Measurements from ENCODE around the gene MYPN. TPM values are rescaled to one million over a fixed set of nuclear protein-coding genes. Genes with fewer than 3 reads are reported as not detected.
"Not testable (repeated sequence)": the region's sequence is repeated elsewhere in the genome, so short reads cannot be mapped to it uniquely, and the experiment has no call there.

Gene MYPN
- total RNA-seq, 4 donors from 2014 or later, result 0.16 TPM; not detected in 3

DNA sequence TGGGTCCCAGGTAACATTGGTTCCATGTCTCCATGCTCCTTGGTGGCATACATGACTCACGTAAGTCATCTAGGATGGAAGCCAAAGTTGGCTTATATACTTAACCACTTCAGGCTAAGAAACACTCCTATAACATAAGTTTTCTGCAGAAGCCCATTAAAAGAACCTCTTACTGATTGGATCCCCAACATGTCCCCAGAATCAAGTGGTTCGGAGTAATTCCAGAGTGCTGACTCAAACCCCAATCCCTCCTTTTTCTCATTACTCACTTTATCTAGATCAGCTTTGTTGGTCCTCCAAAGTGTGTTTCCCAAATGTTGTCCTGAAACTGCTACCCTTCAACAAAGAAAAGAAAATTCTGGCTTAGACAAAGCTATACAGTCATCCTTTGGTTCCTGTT lies 132.8 kb downstream of the MYPN start:
- H3K36me3 ChIP-seq, result no peaks in the 10 kb centered on the region
- no peaks in the 10 kb centered on the region for H3K9me3 ChIP-seq
- no peak for TF ChIP-seq POLR2AphosphoS5 (IDR thresholded peaks at IDR 0.05)
- no peak for DNase-seq (ENCODE audit: low spot score in 2 of 2)
- H3K4me1 ChIP-seq, result no peaks in the 10 kb centered on the region
- H3K27ac ChIP-seq, result no peak overlapping the region
- no peaks in the 10 kb centered on the region for H3K27me3 ChIP-seq
- WGBS, result 77% methylated on average over 2 of the region's 2 CpGs
- no peak overlapping the region for H3K4me3 ChIP-seq

DNA sequence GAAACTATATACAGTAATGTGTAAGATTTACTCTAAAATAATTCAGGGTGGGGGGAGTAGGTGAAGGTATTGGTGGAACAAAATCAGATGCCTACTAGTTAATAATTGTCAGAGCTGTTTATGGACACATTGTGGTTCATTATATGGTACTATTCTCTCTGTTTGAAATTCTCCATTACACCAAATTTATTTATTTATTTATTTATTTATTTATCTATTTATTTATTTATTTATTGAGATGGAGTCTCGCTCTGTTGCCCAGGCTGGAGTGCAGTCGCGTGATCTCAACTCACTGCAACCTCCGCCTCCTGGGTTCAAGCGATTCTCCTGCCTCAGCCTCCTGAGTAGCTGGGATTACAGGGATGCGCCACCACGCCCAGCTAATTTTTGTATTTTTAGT lies 137.1 kb downstream of the MYPN start:
- H3K4me3 ChIP-seq; H3K4me1 ChIP-seq; H3K27me3 ChIP-seq; H3K27ac ChIP-seq; H3K36me3 ChIP-seq; H3K9me3 ChIP-seq; DNase-seq (ENCODE audit: low spot score in 2 of 2): not testable (repeated sequence)
- 96% methylated on average over 7 of the region's 7 CpGs for WGBS

DNA sequence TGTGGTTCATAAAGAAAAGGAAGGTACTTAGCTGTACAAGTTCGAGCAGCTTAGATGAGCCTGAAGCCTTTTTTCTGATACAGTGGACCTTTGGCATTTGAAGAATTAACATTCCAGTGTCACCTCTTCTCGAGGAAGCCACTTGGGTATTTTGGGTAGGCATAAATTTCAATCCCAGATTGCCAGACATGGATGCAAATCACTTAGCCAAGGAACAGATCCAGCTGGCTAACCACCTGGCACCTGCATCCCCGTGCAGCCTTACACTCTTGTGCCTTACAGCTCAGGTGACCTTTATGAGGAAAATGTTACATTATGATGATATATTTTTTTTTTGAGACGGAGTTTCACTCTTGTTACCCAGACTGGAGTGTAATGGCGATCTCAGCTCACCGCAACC lies 138.6 kb downstream of the MYPN start:
- H3K4me3 ChIP-seq, result no peak overlapping the region
- H3K27me3 ChIP-seq, result no peaks in the 10 kb centered on the region
- DNase-seq (ENCODE audit: low spot score in 2 of 2), result no peak
- H3K4me1 ChIP-seq, result no peaks in the 10 kb centered on the region
- no peak overlapping the region for H3K27ac ChIP-seq
- H3K9me3 ChIP-seq, result no peaks in the 10 kb centered on the region
- TF ChIP-seq, protein P1, sequence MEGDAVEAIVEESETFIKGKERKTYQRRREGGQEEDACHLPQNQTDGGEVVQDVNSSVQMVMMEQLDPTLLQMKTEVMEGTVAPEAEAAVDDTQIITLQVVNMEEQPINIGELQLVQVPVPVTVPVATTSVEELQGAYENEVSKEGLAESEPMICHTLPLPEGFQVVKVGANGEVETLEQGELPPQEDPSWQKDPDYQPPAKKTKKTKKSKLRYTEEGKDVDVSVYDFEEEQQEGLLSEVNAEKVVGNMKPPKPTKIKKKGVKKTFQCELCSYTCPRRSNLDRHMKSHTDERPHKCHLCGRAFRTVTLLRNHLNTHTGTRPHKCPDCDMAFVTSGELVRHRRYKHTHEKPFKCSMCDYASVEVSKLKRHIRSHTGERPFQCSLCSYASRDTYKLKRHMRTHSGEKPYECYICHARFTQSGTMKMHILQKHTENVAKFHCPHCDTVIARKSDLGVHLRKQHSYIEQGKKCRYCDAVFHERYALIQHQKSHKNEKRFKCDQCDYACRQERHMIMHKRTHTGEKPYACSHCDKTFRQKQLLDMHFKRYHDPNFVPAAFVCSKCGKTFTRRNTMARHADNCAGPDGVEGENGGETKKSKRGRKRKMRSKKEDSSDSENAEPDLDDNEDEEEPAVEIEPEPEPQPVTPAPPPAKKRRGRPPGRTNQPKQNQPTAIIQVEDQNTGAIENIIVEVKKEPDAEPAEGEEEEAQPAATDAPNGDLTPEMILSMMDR (IDR thresholded peaks at IDR 0.05), result no peak
- WGBS, result 76% methylated on average over 6 of the region's 6 CpGs
- no peaks in the 10 kb centered on the region for H3K36me3 ChIP-seq

DNA sequence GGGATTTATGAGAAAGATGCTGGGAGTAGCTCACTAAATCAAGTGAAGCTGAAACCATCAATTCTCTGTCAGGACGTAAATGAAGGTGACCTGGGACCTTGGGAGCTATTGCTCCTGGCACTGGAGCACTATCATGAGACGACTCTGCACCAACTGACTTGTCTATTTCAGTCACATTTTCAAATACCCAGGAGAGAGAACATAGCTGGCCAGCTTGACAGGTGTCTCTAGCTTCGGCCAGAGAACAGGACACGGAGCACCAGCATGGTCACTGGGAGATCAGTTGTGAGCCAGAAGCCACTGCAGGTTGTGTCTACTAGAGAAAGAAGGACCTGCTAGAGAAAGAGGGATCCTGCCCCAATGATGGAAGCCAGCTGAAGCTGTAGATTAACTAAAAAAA lies 140.0 kb downstream of the MYPN start:
- H3K27ac ChIP-seq, result no peak overlapping the region
- no peak for DNase-seq (ENCODE audit: low spot score in 2 of 2)
- H3K27me3 ChIP-seq, result no peaks in the 10 kb centered on the region
- no peaks in the 10 kb centered on the region for H3K36me3 ChIP-seq
- H3K4me1 ChIP-seq, result no peaks in the 10 kb centered on the region
- H3K9me3 ChIP-seq, result no peaks in the 10 kb centered on the region
- TF ChIP-seq, protein P1 (IDR thresholded peaks at IDR 0.05), result no peak
- TF ChIP-seq POLR2AphosphoS5 (IDR thresholded peaks at IDR 0.05) (no peak), POLR2A (IDR thresholded peaks at IDR 0.05) (no peak), EP300 (IDR thresholded peaks at IDR 0.05) (no peak)
- no peak overlapping the region for H3K4me3 ChIP-seq
- 93% methylated on average over 4 of the region's 4 CpGs for WGBS

DNA sequence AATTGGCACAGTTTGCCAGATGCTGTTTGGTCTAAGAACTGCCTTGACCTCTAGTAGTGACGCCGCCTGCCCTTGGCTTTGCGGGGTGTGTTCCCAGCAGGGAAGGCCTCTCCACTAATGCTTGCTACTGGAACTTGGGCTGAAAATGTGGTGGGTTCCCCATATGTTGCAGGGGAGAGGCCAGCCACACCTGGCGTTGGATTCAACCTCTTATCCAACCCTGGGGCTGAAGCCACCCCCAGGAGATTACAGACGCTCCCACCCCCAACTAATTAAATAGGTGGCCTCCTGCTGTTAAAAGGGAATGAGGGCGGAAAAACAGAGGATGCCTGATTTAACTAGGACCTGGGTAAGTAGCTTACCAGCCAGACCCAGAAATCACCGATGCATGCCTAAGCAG lies 141.9 kb downstream of the MYPN start:
- no peak for DNase-seq (ENCODE audit: low spot score in 2 of 2)
- H3K4me1 ChIP-seq, result no peaks in the 10 kb centered on the region
- no peak for TF ChIP-seq POLR2A (IDR thresholded peaks at IDR 0.05)
- no peak for TF ChIP-seq EP300 (IDR thresholded peaks at IDR 0.05)
- TF ChIP-seq, protein P1 (IDR thresholded peaks at IDR 0.05), result no peak
- TF ChIP-seq POLR2AphosphoS5 (IDR thresholded peaks at IDR 0.05), result no peak
- WGBS, result 90% methylated on average over 7 of the region's 7 CpGs
- no peaks in the 10 kb centered on the region for H3K36me3 ChIP-seq
- H3K27ac ChIP-seq, result no peak overlapping the region
- H3K9me3 ChIP-seq, result no peaks in the 10 kb centered on the region
- H3K4me3 ChIP-seq, result no peak overlapping the region
- no peaks in the 10 kb centered on the region for H3K27me3 ChIP-seq

DNA sequence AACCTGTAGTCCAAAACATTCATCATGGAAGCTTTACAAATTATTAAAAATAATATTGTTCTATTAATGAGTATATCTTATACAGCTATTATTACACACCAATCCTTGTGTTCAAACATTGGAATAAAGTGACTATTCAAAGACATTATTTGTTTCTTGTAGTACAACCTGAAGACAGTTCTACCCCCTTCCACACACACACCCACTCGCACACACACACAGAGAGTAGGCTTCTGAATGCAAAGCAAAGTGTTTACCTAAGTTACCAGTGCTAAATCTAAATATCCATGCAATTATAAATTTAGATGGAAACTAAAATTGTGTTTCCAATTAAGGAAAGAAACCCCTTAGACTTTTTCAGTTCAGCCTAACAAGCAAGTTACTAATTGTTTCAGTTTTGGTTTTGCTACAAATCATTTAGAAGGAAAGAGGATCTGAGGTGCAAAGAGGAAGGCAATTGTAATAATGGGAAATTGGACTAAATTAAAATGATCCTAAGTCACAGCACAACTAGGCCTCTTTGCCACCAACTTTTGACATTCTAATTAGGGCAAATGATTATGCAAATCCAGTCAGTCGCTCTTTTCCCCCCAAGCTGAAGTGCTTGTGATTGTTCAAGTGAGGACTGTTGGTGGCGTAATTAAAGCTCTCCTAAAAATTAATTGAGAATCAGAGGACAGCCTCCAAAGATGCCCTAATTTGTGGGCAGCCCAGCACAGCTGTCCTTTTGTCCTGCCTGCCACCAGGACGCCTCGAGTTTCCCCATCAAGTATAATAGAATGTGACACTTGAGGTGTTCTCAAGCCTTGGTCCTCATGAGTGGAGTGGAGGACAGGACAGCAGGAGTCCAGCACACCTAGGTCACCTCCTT lies 142.6 kb downstream of the MYPN start:
- Histone ChIP-seq H3K9me3 (no peaks in the 10 kb centered on the region), H3K4me1 (no peaks in the 10 kb centered on the region), H3K4me3 (no peak overlapping the region), H3K36me3 (no peaks in the 10 kb centered on the region), H3K27ac (no peak overlapping the region), H3K27me3 (no peaks in the 10 kb centered on the region)
- WGBS, result 93% methylated on average over 5 of the region's 5 CpGs
- TF ChIP-seq EP300 (IDR thresholded peaks at IDR 0.05), result no peak
- TF ChIP-seq POLR2A (IDR thresholded peaks at IDR 0.05), result no peak
- TF ChIP-seq, protein P1 (IDR thresholded peaks at IDR 0.05), result no peak
- TF ChIP-seq POLR2AphosphoS5 (IDR thresholded peaks at IDR 0.05), result no peak
- no peak for DNase-seq (ENCODE audit: low spot score in 2 of 2)

Measured in suprapubic skin (tissue), 4 donors.